Measurements from ENCODE around the gene AGAP6.
"Not testable (repeated sequence)": the region's sequence is repeated elsewhere in the genome, so short reads cannot be mapped to it uniquely, and the experiment has no call there.

Gene AGAP6

GRCh38 chr10:50025627-50026026, 37.4 kb downstream of the AGAP6 start:
- no peak for FAIRE-seq

GRCh38 chr10:50027195-50027594, 39.0 kb downstream of the AGAP6 start:
- no peak for FAIRE-seq

GRCh38 chr10:50033481-50033880, 45.3 kb downstream of the AGAP6 start:
- FAIRE-seq: no peak

- not testable (repeated sequence) for FAIRE-seq
Measured at GRCh38 chr10:50035337-50035736, 47.1 kb downstream of the AGAP6 start.

GRCh38 chr10:50044941-50045664, 56.9 kb downstream of the AGAP6 start:
- no peak for FAIRE-seq

GRCh38 chr10:50046457-50046856, 58.3 kb downstream of the AGAP6 start:
- FAIRE-seq: not testable (repeated sequence)

GRCh38 chr10:50047594-50047993, 59.4 kb downstream of the AGAP6 start:
- not testable (repeated sequence) for FAIRE-seq

GRCh38 chr10:50051995-50052660, 63.9 kb downstream of the AGAP6 start:
- FAIRE-seq: not testable (repeated sequence)

- FAIRE-seq: not testable (repeated sequence)
Measured at GRCh38 chr10:50052778-50053376, 64.7 kb downstream of the AGAP6 start.

- not testable (repeated sequence) for FAIRE-seq
Measured at GRCh38 chr10:50055494-50056292, 67.5 kb downstream of the AGAP6 start.

- not testable (repeated sequence) for FAIRE-seq
Measured at GRCh38 chr10:50056654-50057053, 68.4 kb downstream of the AGAP6 start.

- FAIRE-seq: not testable (repeated sequence)
Measured at GRCh38 chr10:50058727-50059126, 70.5 kb downstream of the AGAP6 start.

- not testable (repeated sequence) for FAIRE-seq
Measured at GRCh38 chr10:50059946-50060345, 71.7 kb downstream of the AGAP6 start.
